ENCODE measurements around the gene STAM2. TPM values are rescaled to one million over a fixed set of nuclear protein-coding genes. Genes with fewer than 3 reads are reported as not detected.

The STAM2 gene
- total and polyA plus RNA-seq, 2 donors (not counting 3 experiments of a cell fraction or from before 2014, with no cell fraction given) = 10.1 to 27.5 TPM

GRCh38 chr2:152155209-152155608 lies 20.4 kb downstream of the STAM2 start:
- Histone ChIP-seq H3K36me3 (ENCODE audit: control insufficient read depth in 2 of 2, extremely low read depth in 1 of 2, insufficient read depth in 2 of 2, low read length in 2 of 2) (no peaks in the 10 kb centered on the region), H4K20me1 (replicated peaks; ENCODE audit: control insufficient read depth, extremely low read depth, insufficient read depth, low read length) (peaks cover 5% of the 10 kb centered on the region), H3K4me3 (replicated peaks in 1 of 3; ENCODE audit: insufficient read depth in 1 of 3, low read depth in 1 of 3, low read length in 3 of 3) (no peak overlapping the region), H3K79me2 (ENCODE audit: control insufficient read depth, insufficient read depth, low read length) (peaks cover 24% of the 10 kb centered on the region), H3K9me3 (replicated peaks; ENCODE audit: control insufficient read depth, insufficient read depth, low read length) (no peaks in the 10 kb centered on the region), H3K9ac (replicated peaks; ENCODE audit: extremely low read depth, insufficient read depth, low read length) (no peak overlapping the region), H3K9me1 (replicated peaks; ENCODE audit: control insufficient read depth, extremely low read depth, insufficient read depth, low read length) (no peaks in the 10 kb centered on the region), H3K4me2 (ENCODE audit: insufficient read depth, low read length) (no peak overlapping the region), H3K4me1 (ENCODE audit: control insufficient read depth, extremely low read depth, insufficient read depth, low read length) (no peaks in the 10 kb centered on the region), H2AFZ (ENCODE audit: low read depth, low read length) (no peak overlapping the region), H3K27me3 (ENCODE audit: control insufficient read depth in 2 of 2, insufficient read depth in 2 of 2, low read length in 2 of 2) (no peaks in the 10 kb centered on the region), H3K27ac (ENCODE audit: insufficient read depth, low read depth, low read length) (no peak overlapping the region)
- no peak for DNase-seq (ENCODE audit: low read depth, low spot score)
- intact Hi-C loops (cut with micrococcal nuclease) (no loop called here), dilution Hi-C loops (cut with MboI; ENCODE audit: extremely low pct_ligation_motif_present, low sequenced_read_pairs) (no loop called here)
- CTCF ChIA-PET = interaction anchor here (1.8 kb wide), 1 partner anchor 12 kb away, joined by 9 read pairs; no protein-coding TSS in a partner anchor
- FAIRE-seq = no peak
- POLR2A ChIA-PET = no interaction called here
- no TSS peak for BruUV-seq (replicated peaks)
- TF ChIP-seq POLR2A (IDR thresholded peaks at IDR 0.05; ENCODE audit: low read depth, low read length) (no peak), POLR2AphosphoS5 (IDR thresholded peaks at IDR 0.05; ENCODE audit: insufficient read depth, low read depth, low read length) (no peak), EZH2 (IDR thresholded peaks at IDR 0.05; ENCODE audit: borderline replicate concordance, low read depth, low read length, severe bottlenecking) (no peak), JUN (IDR thresholded peaks at IDR 0.05; ENCODE audit: borderline replicate concordance, insufficient read depth, insufficient read length, low read depth) (no peak), MYC (IDR thresholded peaks at IDR 0.05; ENCODE audit: low read depth, low read length) (no peak), FOS (IDR thresholded peaks at IDR 0.05; ENCODE audit: borderline replicate concordance, insufficient read depth, low read length) (no peak), GATA2 (IDR thresholded peaks at IDR 0.05; ENCODE audit: insufficient read depth, insufficient read length, low read depth, low read length) (no peak)
- TF ChIP-seq, protein P1, sequence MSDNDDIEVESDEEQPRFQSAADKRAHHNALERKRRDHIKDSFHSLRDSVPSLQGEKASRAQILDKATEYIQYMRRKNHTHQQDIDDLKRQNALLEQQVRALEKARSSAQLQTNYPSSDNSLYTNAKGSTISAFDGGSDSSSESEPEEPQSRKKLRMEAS (IDR thresholded peaks at IDR 0.05; ENCODE audit: insufficient read depth, insufficient read length) = no peak
- TF ChIP-seq, protein P2, sequence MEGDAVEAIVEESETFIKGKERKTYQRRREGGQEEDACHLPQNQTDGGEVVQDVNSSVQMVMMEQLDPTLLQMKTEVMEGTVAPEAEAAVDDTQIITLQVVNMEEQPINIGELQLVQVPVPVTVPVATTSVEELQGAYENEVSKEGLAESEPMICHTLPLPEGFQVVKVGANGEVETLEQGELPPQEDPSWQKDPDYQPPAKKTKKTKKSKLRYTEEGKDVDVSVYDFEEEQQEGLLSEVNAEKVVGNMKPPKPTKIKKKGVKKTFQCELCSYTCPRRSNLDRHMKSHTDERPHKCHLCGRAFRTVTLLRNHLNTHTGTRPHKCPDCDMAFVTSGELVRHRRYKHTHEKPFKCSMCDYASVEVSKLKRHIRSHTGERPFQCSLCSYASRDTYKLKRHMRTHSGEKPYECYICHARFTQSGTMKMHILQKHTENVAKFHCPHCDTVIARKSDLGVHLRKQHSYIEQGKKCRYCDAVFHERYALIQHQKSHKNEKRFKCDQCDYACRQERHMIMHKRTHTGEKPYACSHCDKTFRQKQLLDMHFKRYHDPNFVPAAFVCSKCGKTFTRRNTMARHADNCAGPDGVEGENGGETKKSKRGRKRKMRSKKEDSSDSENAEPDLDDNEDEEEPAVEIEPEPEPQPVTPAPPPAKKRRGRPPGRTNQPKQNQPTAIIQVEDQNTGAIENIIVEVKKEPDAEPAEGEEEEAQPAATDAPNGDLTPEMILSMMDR (IDR thresholded peaks at IDR 0.05; ENCODE audit: extremely low read depth in 1 of 2, insufficient read depth in 1 of 2, low read depth in 1 of 2, low read length in 2 of 2) = no peak

Data from endothelial cell of umbilical vein (primary cell).